HepG2 (cell line): Measurements from ENCODE around the gene ZNF722. TPM values are rescaled to one million over a fixed set of nuclear protein-coding genes. Genes with fewer than 3 reads are reported as not detected.

Source experiments
- ATAC-seq: fragments of 200-7000 bp; cut with Tn5 transposase; 3 replicates; pipeline ENCODE4 v1.9.1; 2020; ENCODE audit warnings: mild to moderate bottlenecking, moderate library complexity
- BruUV-seq: library from RNA; stranded (reverse); fragments of 400-500 nt; replicated peaks from 2 replicates; lab custom pipeline; 2021; lab: Mats Ljungman, UMichigan
- CTCF ChIA-PET: fragments of 300-600 bp; formaldehyde crosslinking; extraction: SDS; loops from one replicate; lab custom pipeline; 2021; ENCODE audit warnings: low total read pairs, inconsistent platforms, low intra/inter-chr PET ratio; lab: Yijun Ruan, JAX
- POLR2A ChIA-PET: fragments of 350-600 bp; sonication (Branson Sonifier 250); formaldehyde crosslinking; loops from one replicate; lab custom pipeline; 2020; ENCODE audit warnings: antibody characterized with exemption, inconsistent platforms; lab: Yijun Ruan, JAX
- DNase-seq: peaks from one replicate; pipeline ENCODE4 v3.0.0-alpha.2; 2015; ENCODE audit warnings: low spot score
- FAIRE-seq: peaks from 3 replicates; lab custom pipeline; 2011; peaks lifted over from hg19 to GRCh38; lab: Jason Lieb, UNC
- H2AFZ ChIP-seq: one replicate; pipeline ENCODE4 v1.6.1; 2011; ENCODE audit warnings: low read length, inconsistent platforms
- H3K27ac ChIP-seq: fragments of 300-600 bp; 3 replicates; pipeline ENCODE4 v1.8.0; 2011; ENCODE audit warnings: mixed run types, mild to moderate bottlenecking, mixed read lengths, low read length, inconsistent platforms; ENCODE audit not compliant: insufficient read depth; ENCODE audit errors: extremely low read length
- H3K27me3 ChIP-seq, 2 experiments: fragments of 200-600 bp in 1 of 2; 2 replicates in 1 of 2; 3 replicates in 1 of 2; pipeline versions ENCODE4 v1.6.0 to v1.8.0; 2011; ENCODE audit warnings: low read length in 2 of 2, mild to moderate bottlenecking in 2 of 2, moderate library complexity in 2 of 2, inconsistent platforms in 1 of 2; ENCODE audit not compliant: insufficient read depth in 2 of 2, control insufficient read depth in 1 of 2
- H3K36me3 ChIP-seq, 2 experiments: fragments of 200-600 bp in 1 of 2; replicated peaks in 1 of 2; 2 replicates in 1 of 2; 3 replicates in 1 of 2; pipeline versions ENCODE4 v1.5.1 to v1.8.0; 2011; ENCODE audit warnings: low read length in 2 of 2, inconsistent platforms in 1 of 2; ENCODE audit not compliant: insufficient read depth in 2 of 2, control insufficient read depth in 1 of 2
- H3K4me1 ChIP-seq: 2 replicates; pipeline ENCODE4 v1.5.1; 2012; ENCODE audit warnings: low read length, inconsistent platforms; ENCODE audit not compliant: insufficient read depth
- H3K4me2 ChIP-seq: 2 replicates; pipeline ENCODE4 v1.6.0; 2011; ENCODE audit warnings: low read depth, low read length, inconsistent platforms
- H3K4me3 ChIP-seq, 3 experiments: fragments of 200-600 bp in 1 of 3; sonication (generic), shearing (Covaris generic) in 1 of 3; replicated peaks in 1 of 3; 2 replicates each; pipeline ENCODE4 v1.5.1; 2011 to 2016; ENCODE audit warnings: low read length in 3 of 3, inconsistent platforms in 2 of 3, low read depth in 2 of 3, mild to moderate bottlenecking in 2 of 3, control low read depth in 1 of 3, mixed read lengths in 1 of 3; ENCODE audit not compliant: insufficient read depth in 1 of 3
- H3K79me2 ChIP-seq: one replicate; pipeline ENCODE4 v1.6.1; 2011; ENCODE audit warnings: low read length, inconsistent platforms; ENCODE audit not compliant: insufficient read depth
- H3K9ac ChIP-seq: 2 replicates; pipeline ENCODE4 v1.6.0; 2011; ENCODE audit warnings: mild to moderate bottlenecking, low read depth, low read length, inconsistent platforms; ENCODE audit not compliant: insufficient read depth
- H3K9me3 ChIP-seq: 2 replicates; pipeline ENCODE4 v1.5.1; 2012; ENCODE audit warnings: mild to moderate bottlenecking, low read length
- H4K20me1 ChIP-seq: 2 replicates; pipeline ENCODE4 v1.6.0; 2011; ENCODE audit warnings: inconsistent platforms, mild to moderate bottlenecking, low read length, moderate library complexity; ENCODE audit not compliant: insufficient read depth
- GFI1 ChIP-seq: sonication (generic); formaldehyde crosslinking; IDR thresholded peaks from 2 replicates; pipeline ENCODE4 v1.5.0; 2020; ENCODE audit warnings: missing genetic modification reagents, mild to moderate bottlenecking, borderline replicate concordance
- TFAP4 ChIP-seq: sonication (generic); IDR thresholded peaks from 2 replicates; pipeline ENCODE4 v1.6.1; 2016; ENCODE audit warnings: low read depth, borderline replicate concordance
- ZMAT3 ChIP-seq: sonication (generic); formaldehyde crosslinking; conservative IDR thresholded peaks from 2 replicates; pipeline ENCODE4 v1.7.0; 2021; ENCODE audit warnings: missing genetic modification reagents
- ZNF17 ChIP-seq: sonication (generic); formaldehyde crosslinking; IDR thresholded peaks from 2 replicates; pipeline ENCODE4 v1.5.0; 2020; ENCODE audit warnings: mild to moderate bottlenecking, missing genetic modification reagents
- ZNF343 ChIP-seq: sonication (generic); formaldehyde crosslinking; IDR thresholded peaks from 2 replicates; pipeline ENCODE4 v1.4.0; 2020; ENCODE audit warnings: mild to moderate bottlenecking, missing genetic modification reagents
- ZNF772 ChIP-seq: sonication (generic); formaldehyde crosslinking; IDR thresholded peaks from 2 replicates; pipeline ENCODE4 v1.5.0; 2020; ENCODE audit warnings: mild to moderate bottlenecking, missing genetic modification reagents
- WGBS: methylation state at CpG from one replicate; pipeline ENCODE4 v1.1.6; 2017; ENCODE audit warnings: low lambda C conversion rate; 5-methylcytosine and 5-hydroxymethylcytosine counted together
- in situ Hi-C: cut with HindIII; loops from 2 replicates; pipeline ENCODE4 v1.10.0; 2017; ENCODE audit warnings: low pct_unique_long_range_greater_than_20kb; ENCODE audit not compliant: extremely low pct_ligation_motif_present
- intact Hi-C: fragments of 100-400 bp; cut with micrococcal nuclease; formaldehyde crosslinking; loops from one replicate; pipeline ENCODE4 v1.10.0; 2022; ENCODE audit not compliant: unreplicated experiment
- polyA plus RNA-seq, 8 experiments: library from polyadenylated mRNA; depleted of rRNA in 3 of 8; stranded (reverse) in 7 of 8; unstranded in 1 of 8; fragments of >200 nt; fragmentation: Illumina TruSeq in 4 of 8; extraction: Trizol in 4 of 8; gene quantifications; 2 replicates each; pipeline versions ENCODE4 v1.2.1 to v1.2.3, GENCODE V29; 2011 to 2016; ENCODE audit warnings: low read depth in 4 of 8, missing spikeins in 1 of 8, mixed read lengths in 1 of 8; ENCODE audit not compliant: insufficient read depth in 1 of 8
- total RNA-seq, 5 experiments: library from RNA; depleted of rRNA; stranded (reverse); fragments of >200 nt; fragmentation: Illumina TruSeq; extraction: Trizol; gene quantifications; 2 replicates each; pipeline ENCODE4 v1.2.3, GENCODE V29; 2016; ENCODE audit warnings: low read depth in 1 of 5
- TF ChIP-seq, protein P1 (sequence below): IDR thresholded peaks from 2 replicates; pipeline ENCODE4 v1.6.1; 2016; ENCODE audit warnings: missing biosample characterization, missing genetic modification reagents, low read depth
- TF ChIP-seq, protein P2 (sequence below): sonication (generic); formaldehyde crosslinking; IDR thresholded peaks from 2 replicates; pipeline ENCODE4 v1.5.0; 2020; ENCODE audit warnings: mild to moderate bottlenecking, missing genetic modification reagents

The ZNF722 gene
- total and polyA plus RNA-seq, 2 of the 13 experiments (the other 11 are each of a cell fraction or from before 2014, with no cell fraction given): not detected

DNA sequence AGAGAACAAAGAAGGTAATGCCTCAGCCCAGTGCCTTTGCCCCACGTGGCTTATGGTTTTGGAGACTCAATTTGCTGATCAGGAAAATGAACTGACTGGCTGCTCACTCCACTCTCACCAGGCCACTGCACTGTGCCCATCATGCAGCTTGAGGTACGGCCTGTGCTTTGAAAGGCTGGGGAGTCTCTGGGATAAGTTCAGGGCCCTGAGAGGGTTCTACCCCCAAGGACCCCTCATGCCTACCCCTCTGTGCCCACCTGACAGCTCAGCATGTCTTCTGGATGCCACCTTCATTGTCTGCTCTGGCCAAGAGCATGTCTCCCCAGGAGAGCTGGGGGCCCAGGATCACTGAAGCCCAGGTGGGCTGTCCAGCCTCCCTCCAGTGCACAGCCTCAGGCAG lies 45.5 kb upstream of the ZNF722 start:
- Histone ChIP-seq H3K27ac (no peak overlapping the region), H3K4me2 (no peak overlapping the region), H4K20me1 (no peaks in the 10 kb centered on the region), H3K27me3 (no peaks in the 10 kb centered on the region), H3K9me3 (peaks cover 85% of the 10 kb centered on the region), H3K36me3 (no peaks in the 10 kb centered on the region), H2AFZ (no peak overlapping the region), H3K4me1 (no peaks in the 10 kb centered on the region), H3K4me3 (no peak overlapping the region), H3K9ac (no peak overlapping the region)
- no peak for FAIRE-seq
- intact Hi-C loops (no loop called here), in situ Hi-C loops (no loop called here)
- ChIA-PET CTCF (no interaction called here), POLR2A (no interaction called here)
- 0% methylated on average over 1 of the region's 2 CpGs for WGBS
- no peak for DNase-seq
- no TSS peak for BruUV-seq
- ATAC-seq: no peak
- TF ChIP-seq, protein P1, sequence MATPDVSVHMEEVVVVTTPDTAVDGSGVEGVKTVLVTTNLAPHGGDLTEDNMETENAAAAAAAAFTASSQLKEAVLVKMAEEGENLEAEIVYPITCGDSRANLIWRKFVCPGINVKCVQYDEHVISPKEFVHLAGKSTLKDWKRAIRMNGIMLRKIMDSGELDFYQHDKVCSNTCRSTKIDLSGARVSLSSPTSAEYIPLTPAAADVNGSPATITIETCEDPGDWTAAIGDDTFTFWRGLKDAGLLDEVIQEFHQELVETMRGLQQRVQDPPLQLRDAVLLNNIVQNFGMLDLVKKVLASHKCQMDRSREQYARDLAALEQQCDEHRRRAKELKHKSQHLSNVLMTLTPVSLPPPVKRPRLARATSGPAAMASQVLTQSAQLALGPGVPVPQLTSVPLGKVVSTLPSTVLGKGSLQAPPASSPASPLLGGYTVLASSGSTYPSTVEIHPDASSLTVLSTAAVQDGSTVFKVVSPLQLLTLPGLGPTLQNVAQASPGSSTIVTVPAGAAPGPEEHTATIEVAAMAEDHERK (CRISPR knock-in tag): no peak
- TF ChIP-seq GFI1 (CRISPR knock-in tag): no peak
- no peak for TF ChIP-seq ZNF343 (CRISPR knock-in tag)
- no peak for TF ChIP-seq ZNF772
- TF ChIP-seq, protein P2, sequence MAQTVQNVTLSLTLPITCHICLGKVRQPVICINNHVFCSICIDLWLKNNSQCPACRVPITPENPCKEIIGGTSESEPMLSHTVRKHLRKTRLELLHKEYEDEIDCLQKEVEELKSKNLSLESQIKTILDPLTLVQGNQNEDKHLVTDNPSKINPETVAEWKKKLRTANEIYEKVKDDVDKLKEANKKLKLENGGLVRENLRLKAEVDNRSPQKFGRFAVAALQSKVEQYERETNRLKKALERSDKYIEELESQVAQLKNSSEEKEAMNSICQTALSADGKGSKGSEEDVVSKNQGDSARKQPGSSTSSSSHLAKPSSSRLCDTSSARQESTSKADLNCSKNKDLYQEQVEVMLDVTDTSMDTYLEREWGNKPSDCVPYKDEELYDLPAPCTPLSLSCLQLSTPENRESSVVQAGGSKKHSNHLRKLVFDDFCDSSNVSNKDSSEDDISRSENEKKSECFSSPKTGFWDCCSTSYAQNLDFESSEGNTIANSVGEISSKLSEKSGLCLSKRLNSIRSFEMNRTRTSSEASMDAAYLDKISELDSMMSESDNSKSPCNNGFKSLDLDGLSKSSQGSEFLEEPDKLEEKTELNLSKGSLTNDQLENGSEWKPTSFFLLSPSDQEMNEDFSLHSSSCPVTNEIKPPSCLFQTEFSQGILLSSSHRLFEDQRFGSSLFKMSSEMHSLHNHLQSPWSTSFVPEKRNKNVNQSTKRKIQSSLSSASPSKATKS (CRISPR knock-in tag): no peak
- no peak for TF ChIP-seq ZNF17
- TF ChIP-seq ZMAT3: no peak
- no peak for TF ChIP-seq TFAP4
- TF ChIP-seq, all 625 proteins: peak for 0
- no peaks in the 10 kb centered on the region for H3K79me2 ChIP-seq
